Liver (tissue), 9 donors: Measurements from ENCODE around the gene ZNF710. TPM values are rescaled to one million over a fixed set of nuclear protein-coding genes. Genes with fewer than 3 reads are reported as not detected.

Experiments
- DNase-seq: peaks from one replicate; pipeline ENCODE4 v3.0.0-alpha.2; 2017; ENCODE audit warnings: low spot score
- H3K27ac ChIP-seq, 2 donors: one replicate each; pipeline ENCODE4 v1.7.0; 2013; ENCODE audit warnings: inconsistent platforms in 2 of 2, low read length in 2 of 2, control low read depth in 1 of 2, low read depth in 1 of 2, mild to moderate bottlenecking in 1 of 2
- H3K27me3 ChIP-seq, 4 donors: one replicate each; pipeline versions ENCODE4 v1.6.1 to v1.7.0; 2013; ENCODE audit warnings: low read length in 3 of 4, inconsistent platforms in 1 of 4, mild to moderate bottlenecking in 1 of 4, moderate library complexity in 1 of 4; ENCODE audit not compliant: control insufficient read depth in 4 of 4, insufficient read depth in 4 of 4
- H3K36me3 ChIP-seq, 4 donors: one replicate each; pipeline versions ENCODE4 v1.6.1 to v1.7.0; 2013; ENCODE audit warnings: low read length in 3 of 4, mild to moderate bottlenecking in 3 of 4, low read depth in 1 of 4, moderate library complexity in 1 of 4; ENCODE audit not compliant: control insufficient read depth in 4 of 4, insufficient read depth in 3 of 4
- H3K4me1 ChIP-seq, 4 donors: one replicate each; pipeline versions ENCODE4 v1.6.1 to v1.7.0; 2013; ENCODE audit warnings: low read length in 3 of 4, mild to moderate bottlenecking in 3 of 4, moderate library complexity in 1 of 4; ENCODE audit not compliant: control insufficient read depth in 4 of 4, insufficient read depth in 4 of 4
- H3K4me3 ChIP-seq, 3 donors: one replicate each; pipeline versions ENCODE4 v1.6.1 to v1.7.0; 2013; ENCODE audit warnings: low read length in 3 of 3, control low read depth in 1 of 3, low read depth in 1 of 3, mild to moderate bottlenecking in 1 of 3
- H3K9ac ChIP-seq, 2 donors: one replicate each; pipeline ENCODE4 v1.7.0; 2013; ENCODE audit warnings: low read length in 2 of 2, mild to moderate bottlenecking in 2 of 2, moderate library complexity in 2 of 2, control low read depth in 1 of 2, low read depth in 1 of 2
- H3K9me3 ChIP-seq, 4 donors: one replicate each; pipeline versions ENCODE4 v1.6.1 to v1.7.0; 2013; ENCODE audit warnings: low read length in 3 of 4; ENCODE audit not compliant: control insufficient read depth in 4 of 4
- ATF3 ChIP-seq: IDR thresholded peaks from 2 replicates; pipeline ENCODE4 v1.6.1; 2016; ENCODE audit warnings: antibody characterized with exemption
- CTCF ChIP-seq: fragments of 150-350 bp; IDR thresholded peaks from 2 replicates; pipeline ENCODE4 v1.5.1; 2017; ENCODE audit warnings: improper control_type of control experiment, low read depth, low read length; ENCODE audit not compliant: missing input control
- EGR1 ChIP-seq, 2 donors: IDR thresholded peaks; 2 replicates each; pipeline ENCODE4 v1.6.1; 2016 to 2018; ENCODE audit warnings: antibody characterized with exemption in 2 of 2, low read depth in 2 of 2
- FOXA1 ChIP-seq: IDR thresholded peaks from 2 replicates; pipeline ENCODE4 v1.6.1; 2016; ENCODE audit warnings: antibody characterized with exemption
- FOXA2 ChIP-seq: IDR thresholded peaks from 2 replicates; pipeline ENCODE4 v1.6.1; 2016; ENCODE audit warnings: antibody characterized with exemption
- GABPA ChIP-seq, 2 donors: IDR thresholded peaks in 1 of 2; conservative IDR thresholded peaks in 1 of 2; 2 replicates each; pipeline ENCODE4 v1.6.1; 2016; ENCODE audit warnings: antibody characterized with exemption in 2 of 2, mild to moderate bottlenecking in 1 of 2, moderate library complexity in 1 of 2
- HNF4A ChIP-seq, 2 donors: conservative IDR thresholded peaks; 2 replicates each; pipeline ENCODE4 v1.6.1; 2016; ENCODE audit warnings: antibody characterized with exemption in 2 of 2, mild to moderate bottlenecking in 2 of 2
- HNF4G ChIP-seq: IDR thresholded peaks from 2 replicates; pipeline ENCODE4 v1.6.1; 2016; ENCODE audit warnings: antibody characterized with exemption
- JUND ChIP-seq, 2 donors: IDR thresholded peaks; 2 replicates each; pipeline ENCODE4 v1.6.1; 2016; ENCODE audit warnings: antibody characterized with exemption in 2 of 2
- MAX ChIP-seq: IDR thresholded peaks from 2 replicates; pipeline ENCODE4 v1.6.1; 2016; ENCODE audit warnings: antibody characterized with exemption
- NR2F2 ChIP-seq: IDR thresholded peaks from 2 replicates; pipeline ENCODE4 v1.6.1; 2016; ENCODE audit warnings: antibody characterized with exemption
- RAD21 ChIP-seq, 2 donors: IDR thresholded peaks; 2 replicates each; pipeline ENCODE4 v1.6.1; 2016; ENCODE audit warnings: antibody characterized with exemption in 2 of 2, mild to moderate bottlenecking in 2 of 2
- REST ChIP-seq: IDR thresholded peaks from 2 replicates; pipeline ENCODE4 v1.6.1; 2016; ENCODE audit warnings: antibody characterized with exemption, mild to moderate bottlenecking
- RXRA ChIP-seq, 2 donors: IDR thresholded peaks; 2 replicates each; pipeline ENCODE4 v1.6.1; 2017 to 2018; ENCODE audit warnings: antibody characterized with exemption in 2 of 2, mild to moderate bottlenecking in 1 of 2
- SP1 ChIP-seq: IDR thresholded peaks from 2 replicates; pipeline ENCODE4 v1.6.1; 2018; ENCODE audit warnings: antibody characterized with exemption, mild to moderate bottlenecking
- TAF1 ChIP-seq: conservative IDR thresholded peaks from 2 replicates; pipeline ENCODE4 v1.6.1; 2016; ENCODE audit warnings: antibody characterized with exemption, mild to moderate bottlenecking
- YY1 ChIP-seq: IDR thresholded peaks from 2 replicates; pipeline ENCODE4 v1.6.1; 2016; ENCODE audit warnings: antibody characterized with exemption, mild to moderate bottlenecking
- whole genome bisulfite sequencing: extraction: QIAGEN DNeasy Blood & Tissue Kit; methylation state at CpG from one replicate; pipeline ENCODE4 v1.1.7; 2013; 5-methylcytosine and 5-hydroxymethylcytosine counted together
- polyA plus RNA-seq, 2 donors: library from polyadenylated mRNA; stranded (reverse) in 1 of 2; unstranded in 1 of 2; fragments of 200-250 nt in 1 of 2; fragments of >200 nt in 1 of 2; fragmentation: Nextera tagmentation in 1 of 2; extraction: Ambion mirVana in 1 of 2; gene quantifications; one replicate each; pipeline versions ENCODE4 v1.2.1 to v1.2.3, GENCODE V29; 2013 to 2015
- total RNA-seq, 2 donors: library from RNA; depleted of rRNA; stranded (reverse); fragments of >200 nt; gene quantifications; one replicate each; pipeline ENCODE4 v1.2.3, GENCODE V29; 2014
- donor health status: healthy.
- donor health status: healthy.
- donor health status: healthy.
- donor health status: healthy.
- donor health status: healthy.

Gene ZNF710
- total and polyA plus RNA-seq, 4 donors, result 1.9 to 15.3 (median 5.4) TPM

GRCh38 chr15:90099868-90100831, 99.0 kb downstream of the ZNF710 start:
- WGBS, result 59% methylated on average over 11 of the region's 11 CpGs
- no peak overlapping the region for H3K9ac ChIP-seq
- peak overlapping the region; percentile 96 to 98 for H3K27ac ChIP-seq
- no peaks in the 10 kb centered on the region for H3K36me3 ChIP-seq
- H3K4me1 ChIP-seq, result peaks cover 20 to 67% (median 34%) of the 10 kb centered on the region in 4 donors
- TF ChIP-seq SP1, result peak; percentile 8
- TF ChIP-seq FOXA1, result no peak
- no peak for TF ChIP-seq FOXA2
- TF ChIP-seq REST, result no peak
- no peak for TF ChIP-seq CTCF
- TF ChIP-seq YY1, result no peak
- peak; percentile 31 to 36 for TF ChIP-seq HNF4A (conservative IDR thresholded peaks at IDR 0.05)
- no peak for TF ChIP-seq EGR1 (IDR thresholded peaks at IDR 0.05; ENCODE audit: low read depth in 2 of 2)
- TF ChIP-seq NR2F2, result no peak
- TF ChIP-seq JUND (IDR thresholded peaks at IDR 0.05), result no peak
- no peak for TF ChIP-seq ATF3
- no peak for TF ChIP-seq GABPA (IDR thresholded peaks at IDR 0.05 in 1 of 2, conservative IDR thresholded peaks at IDR 0.05 in 1 of 2)
- TF ChIP-seq HNF4G, result no peak
- no peak for TF ChIP-seq MAX
- no peak for TF ChIP-seq TAF1
- no peak for TF ChIP-seq RXRA (IDR thresholded peaks at IDR 0.05)
- TF ChIP-seq RAD21 (IDR thresholded peaks at IDR 0.05), result no peak
- no peaks in the 10 kb centered on the region for H3K9me3 ChIP-seq
- H3K4me3 ChIP-seq, result peak overlapping the region in 2 of 3 donors; percentile 20 to 90
- DNase-seq, result no peak
- H3K27me3 ChIP-seq, result no peaks in the 10 kb centered on the region
